ENCODE measurements around the gene SKAP2.

DNA sequence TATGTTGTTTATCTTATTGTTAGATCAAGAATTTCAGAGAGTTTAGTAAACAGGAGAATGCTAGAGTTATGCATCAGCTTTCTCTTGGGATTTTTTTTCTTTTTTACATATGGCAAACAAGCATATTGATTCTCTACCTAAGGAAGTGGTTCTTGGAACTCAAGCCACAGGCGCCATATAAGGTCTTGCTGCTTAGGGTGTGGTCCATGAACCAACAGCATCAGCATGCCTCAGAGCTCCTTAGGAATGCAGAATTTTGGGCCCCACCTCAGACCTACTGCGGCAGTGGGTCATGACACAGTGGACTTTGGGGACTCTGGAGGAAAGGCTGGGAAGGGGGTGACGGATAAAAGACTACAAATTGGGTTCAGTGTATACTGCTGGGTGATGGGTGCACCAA is 230.8 kb downstream of the SKAP2 start:
- TF ChIP-seq EP300 (IDR thresholded peaks at IDR 0.05) (no peak), POLR2A (IDR thresholded peaks at IDR 0.05) (no peak), POLR2AphosphoS5 (IDR thresholded peaks at IDR 0.05) (no peak)
- TF ChIP-seq, protein P1, sequence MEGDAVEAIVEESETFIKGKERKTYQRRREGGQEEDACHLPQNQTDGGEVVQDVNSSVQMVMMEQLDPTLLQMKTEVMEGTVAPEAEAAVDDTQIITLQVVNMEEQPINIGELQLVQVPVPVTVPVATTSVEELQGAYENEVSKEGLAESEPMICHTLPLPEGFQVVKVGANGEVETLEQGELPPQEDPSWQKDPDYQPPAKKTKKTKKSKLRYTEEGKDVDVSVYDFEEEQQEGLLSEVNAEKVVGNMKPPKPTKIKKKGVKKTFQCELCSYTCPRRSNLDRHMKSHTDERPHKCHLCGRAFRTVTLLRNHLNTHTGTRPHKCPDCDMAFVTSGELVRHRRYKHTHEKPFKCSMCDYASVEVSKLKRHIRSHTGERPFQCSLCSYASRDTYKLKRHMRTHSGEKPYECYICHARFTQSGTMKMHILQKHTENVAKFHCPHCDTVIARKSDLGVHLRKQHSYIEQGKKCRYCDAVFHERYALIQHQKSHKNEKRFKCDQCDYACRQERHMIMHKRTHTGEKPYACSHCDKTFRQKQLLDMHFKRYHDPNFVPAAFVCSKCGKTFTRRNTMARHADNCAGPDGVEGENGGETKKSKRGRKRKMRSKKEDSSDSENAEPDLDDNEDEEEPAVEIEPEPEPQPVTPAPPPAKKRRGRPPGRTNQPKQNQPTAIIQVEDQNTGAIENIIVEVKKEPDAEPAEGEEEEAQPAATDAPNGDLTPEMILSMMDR (IDR thresholded peaks at IDR 0.05) = no peak
